ENCODE results near the gene ACOT11. TPM values are rescaled to one million over a fixed set of nuclear protein-coding genes. Genes with fewer than 3 reads are reported as not detected.
"Not testable (repeated sequence)": the region's sequence is repeated elsewhere in the genome, so short reads cannot be mapped to it uniquely, and the experiment has no call there.

ACOT11 gene
- total RNA-seq, 1 donor from 2014 or later, result 0.25 TPM

- Mint-ChIP-seq H3K27me3 (ENCODE audit: low read depth) (no peaks in the 10 kb centered on the region), H3K27ac (ENCODE audit: unreplicated experiment) (no peak overlapping the region), H3K4me3 (ENCODE audit: unreplicated experiment) (no peak overlapping the region), H3K36me3 (ENCODE audit: low read depth) (no peaks in the 10 kb centered on the region), H3K9me3 (ENCODE audit: low read depth) (no peaks in the 10 kb centered on the region), H3K4me1 (ENCODE audit: low read depth) (no peaks in the 10 kb centered on the region)
- DNase-seq (ENCODE audit: low spot score), result no peak
- TF ChIP-seq, protein P1, sequence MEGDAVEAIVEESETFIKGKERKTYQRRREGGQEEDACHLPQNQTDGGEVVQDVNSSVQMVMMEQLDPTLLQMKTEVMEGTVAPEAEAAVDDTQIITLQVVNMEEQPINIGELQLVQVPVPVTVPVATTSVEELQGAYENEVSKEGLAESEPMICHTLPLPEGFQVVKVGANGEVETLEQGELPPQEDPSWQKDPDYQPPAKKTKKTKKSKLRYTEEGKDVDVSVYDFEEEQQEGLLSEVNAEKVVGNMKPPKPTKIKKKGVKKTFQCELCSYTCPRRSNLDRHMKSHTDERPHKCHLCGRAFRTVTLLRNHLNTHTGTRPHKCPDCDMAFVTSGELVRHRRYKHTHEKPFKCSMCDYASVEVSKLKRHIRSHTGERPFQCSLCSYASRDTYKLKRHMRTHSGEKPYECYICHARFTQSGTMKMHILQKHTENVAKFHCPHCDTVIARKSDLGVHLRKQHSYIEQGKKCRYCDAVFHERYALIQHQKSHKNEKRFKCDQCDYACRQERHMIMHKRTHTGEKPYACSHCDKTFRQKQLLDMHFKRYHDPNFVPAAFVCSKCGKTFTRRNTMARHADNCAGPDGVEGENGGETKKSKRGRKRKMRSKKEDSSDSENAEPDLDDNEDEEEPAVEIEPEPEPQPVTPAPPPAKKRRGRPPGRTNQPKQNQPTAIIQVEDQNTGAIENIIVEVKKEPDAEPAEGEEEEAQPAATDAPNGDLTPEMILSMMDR (IDR thresholded peaks at IDR 0.05), result no peak
Measured at GRCh38 chr1:54516249-54516920, 31.6 kb upstream of the ACOT11 start.

DNA sequence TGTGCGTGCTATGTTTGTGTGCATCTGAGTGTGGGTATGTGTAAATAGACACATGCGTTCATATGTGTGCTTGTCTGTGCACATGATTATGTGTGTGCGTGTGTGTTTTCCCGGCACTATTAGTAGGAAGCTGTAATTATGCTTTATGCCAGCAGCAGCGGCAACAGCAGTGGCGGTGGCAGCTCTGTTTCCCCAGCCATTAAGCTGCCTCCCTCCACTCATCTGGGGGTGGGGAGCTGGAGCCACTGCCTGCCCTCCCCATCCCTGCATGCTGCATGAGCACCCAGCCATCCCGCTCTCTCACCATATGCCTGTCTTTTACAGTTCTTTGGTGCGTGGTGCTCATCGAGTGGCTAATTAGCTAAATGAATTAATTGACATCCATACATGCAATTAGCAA is 30.5 kb upstream of the ACOT11 start:
- no peaks in the 10 kb centered on the region for H3K4me1 Mint-ChIP-seq (ENCODE audit: low read depth)
- H3K9me3 Mint-ChIP-seq (ENCODE audit: low read depth), result no peaks in the 10 kb centered on the region
- no peaks in the 10 kb centered on the region for H3K27me3 Mint-ChIP-seq (ENCODE audit: low read depth)
- TF ChIP-seq, protein P1 (IDR thresholded peaks at IDR 0.05), result no peak
- no peak for DNase-seq (ENCODE audit: low spot score)
- no peaks in the 10 kb centered on the region for H3K36me3 Mint-ChIP-seq (ENCODE audit: low read depth)
- H3K27ac Mint-ChIP-seq (ENCODE audit: unreplicated experiment), result no peak overlapping the region
- H3K4me3 Mint-ChIP-seq (ENCODE audit: unreplicated experiment), result no peak overlapping the region

GRCh38 chr1:54518489-54518888 is 29.5 kb upstream of the ACOT11 start:
- Mint-ChIP-seq H3K9me3 (ENCODE audit: low read depth) (no peaks in the 10 kb centered on the region), H3K36me3 (ENCODE audit: low read depth) (no peaks in the 10 kb centered on the region), H3K4me1 (ENCODE audit: low read depth) (no peaks in the 10 kb centered on the region), H3K4me3 (ENCODE audit: unreplicated experiment) (no peak overlapping the region), H3K27me3 (ENCODE audit: low read depth) (no peaks in the 10 kb centered on the region), H3K27ac (ENCODE audit: unreplicated experiment) (no peak overlapping the region)
- DNase-seq (ENCODE audit: low spot score), result no peak
- TF ChIP-seq, protein P1 (IDR thresholded peaks at IDR 0.05), result no peak

- Mint-ChIP-seq H3K9me3 (ENCODE audit: low read depth) (no peaks in the 10 kb centered on the region), H3K4me1 (ENCODE audit: low read depth) (no peaks in the 10 kb centered on the region), H3K27ac (ENCODE audit: unreplicated experiment) (no peak overlapping the region), H3K27me3 (ENCODE audit: low read depth) (no peaks in the 10 kb centered on the region), H3K4me3 (ENCODE audit: unreplicated experiment) (no peak overlapping the region), H3K36me3 (ENCODE audit: low read depth) (no peaks in the 10 kb centered on the region)
- DNase-seq (ENCODE audit: low spot score), result no peak
- TF ChIP-seq, protein P1 (IDR thresholded peaks at IDR 0.05), result peak; percentile 30
Measured at GRCh38 chr1:54519709-54520108, 28.3 kb upstream of the ACOT11 start.

DNA sequence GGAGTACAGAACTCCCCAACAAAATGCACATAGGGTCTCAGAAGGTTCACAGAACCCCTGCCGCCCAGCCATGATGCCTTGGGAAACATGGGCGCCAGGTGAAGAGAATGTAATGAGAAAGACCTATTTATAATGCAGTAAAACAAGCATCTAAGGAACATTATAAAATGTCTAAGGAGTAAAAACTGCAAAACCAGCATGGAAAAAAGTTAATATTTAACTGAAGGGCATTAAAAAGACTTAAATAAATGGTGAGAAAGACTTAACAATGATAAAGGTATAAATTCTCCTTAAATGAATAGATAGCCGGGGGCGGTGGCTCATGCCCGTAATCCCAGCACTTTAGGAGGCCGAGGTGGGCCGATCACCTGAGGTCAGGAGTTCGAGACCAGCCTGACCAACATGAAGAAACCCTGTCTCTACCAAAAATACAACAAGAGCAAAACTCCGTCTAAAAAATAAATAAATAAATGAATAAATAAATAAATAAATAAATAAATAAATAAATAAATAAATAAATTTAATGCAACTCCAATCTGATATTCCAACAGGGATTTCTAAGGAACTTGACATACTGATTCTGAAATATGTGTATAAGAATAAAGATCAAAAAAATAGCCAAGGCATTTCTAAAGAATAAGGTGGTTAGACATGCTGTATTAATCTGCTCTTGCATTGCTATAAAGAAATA is 27.3 kb upstream of the ACOT11 start:
- no peaks in the 10 kb centered on the region for H3K9me3 Mint-ChIP-seq (ENCODE audit: low read depth)
- TF ChIP-seq, protein P1 (IDR thresholded peaks at IDR 0.05), result no peak
- DNase-seq (ENCODE audit: low spot score), result no peak
- no peaks in the 10 kb centered on the region for H3K36me3 Mint-ChIP-seq (ENCODE audit: low read depth)
- no peak overlapping the region for H3K27ac Mint-ChIP-seq (ENCODE audit: unreplicated experiment)
- no peak overlapping the region for H3K4me3 Mint-ChIP-seq (ENCODE audit: unreplicated experiment)
- no peaks in the 10 kb centered on the region for H3K4me1 Mint-ChIP-seq (ENCODE audit: low read depth)
- no peaks in the 10 kb centered on the region for H3K27me3 Mint-ChIP-seq (ENCODE audit: low read depth)

DNA sequence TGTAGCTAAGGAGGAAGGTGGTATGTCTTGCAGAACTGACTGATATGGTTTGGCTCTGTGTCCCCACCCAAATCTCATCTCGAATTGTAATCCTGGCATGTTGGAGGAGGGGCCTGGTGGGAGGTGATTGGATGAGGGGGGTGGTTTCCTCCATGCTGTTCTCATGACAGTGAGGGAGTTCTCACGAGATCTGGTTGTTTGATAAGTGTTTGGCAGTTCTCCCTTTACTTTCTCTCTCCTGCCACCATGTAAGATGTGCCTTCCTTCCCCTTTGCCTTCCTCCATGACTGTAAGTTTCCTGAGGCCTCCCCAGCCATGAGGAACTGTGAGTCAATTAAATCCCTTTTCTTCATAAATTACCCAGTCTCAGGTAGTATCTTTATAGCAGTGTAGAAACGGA is 21.5 kb upstream of the ACOT11 start:
- H3K27me3 Mint-ChIP-seq (ENCODE audit: low read depth); H3K4me3 Mint-ChIP-seq (ENCODE audit: unreplicated experiment); H3K36me3 Mint-ChIP-seq (ENCODE audit: low read depth); H3K9me3 Mint-ChIP-seq (ENCODE audit: low read depth); H3K4me1 Mint-ChIP-seq (ENCODE audit: low read depth); H3K27ac Mint-ChIP-seq (ENCODE audit: unreplicated experiment): not testable (repeated sequence)
- DNase-seq (ENCODE audit: low spot score), result peak; percentile 3
